Activated naive CD8-positive, alpha-beta T cell treated with anti-CD3 and anti-CD28 coated beads, Interleukin-2, amount 50 U/mL, for 16 hours (primary cell): ENCODE data around the gene TPCN2.
A peak's percentile ranks its signal among the peaks of the same experiment; 100 is the strongest.

ENCODE experiments used
- DNase-seq: peaks from one replicate; pipeline ENCODE4 v3.0.0-alpha.2; 2020; ENCODE audit warnings: low read depth, low spot score

Gene TPCN2

GRCh38 chr11:69165775-69166174, 117.0 kb downstream of the TPCN2 start:
- DNase-seq, result no peak

GRCh38 chr11:69166218-69167115, 117.7 kb downstream of the TPCN2 start:
- DNase-seq, result peak; percentile 11

- DNase-seq, result no peak
Observed at GRCh38 chr11:69167130-69167915, 118.6 kb downstream of the TPCN2 start.

- no peak for DNase-seq
Observed at GRCh38 chr11:69167916-69168691, 119.4 kb downstream of the TPCN2 start.

- DNase-seq, result no peak
Observed at GRCh38 chr11:69169479-69169878, 120.7 kb downstream of the TPCN2 start.

DNA sequence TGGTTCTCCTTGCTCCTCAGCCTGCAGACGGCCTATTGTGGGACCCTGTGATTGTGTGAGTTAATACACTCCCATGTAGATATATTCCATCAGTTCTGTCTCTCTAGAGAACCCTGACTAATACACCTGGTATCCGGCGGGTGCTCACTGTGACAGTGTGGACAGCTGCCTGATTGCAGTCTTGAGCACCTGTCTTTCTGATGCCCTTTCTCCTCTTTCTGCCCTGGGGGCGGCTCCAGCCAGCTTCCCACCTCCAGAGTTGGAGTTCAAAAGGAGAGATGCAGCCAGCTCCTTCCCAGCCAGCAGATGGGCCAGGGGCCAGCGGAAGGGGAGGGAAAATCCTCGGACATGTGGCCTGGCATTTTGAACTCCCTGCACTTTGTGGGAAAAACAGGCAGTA, 122.0 kb downstream of the TPCN2 start:
- DNase-seq, result no peak

DNA sequence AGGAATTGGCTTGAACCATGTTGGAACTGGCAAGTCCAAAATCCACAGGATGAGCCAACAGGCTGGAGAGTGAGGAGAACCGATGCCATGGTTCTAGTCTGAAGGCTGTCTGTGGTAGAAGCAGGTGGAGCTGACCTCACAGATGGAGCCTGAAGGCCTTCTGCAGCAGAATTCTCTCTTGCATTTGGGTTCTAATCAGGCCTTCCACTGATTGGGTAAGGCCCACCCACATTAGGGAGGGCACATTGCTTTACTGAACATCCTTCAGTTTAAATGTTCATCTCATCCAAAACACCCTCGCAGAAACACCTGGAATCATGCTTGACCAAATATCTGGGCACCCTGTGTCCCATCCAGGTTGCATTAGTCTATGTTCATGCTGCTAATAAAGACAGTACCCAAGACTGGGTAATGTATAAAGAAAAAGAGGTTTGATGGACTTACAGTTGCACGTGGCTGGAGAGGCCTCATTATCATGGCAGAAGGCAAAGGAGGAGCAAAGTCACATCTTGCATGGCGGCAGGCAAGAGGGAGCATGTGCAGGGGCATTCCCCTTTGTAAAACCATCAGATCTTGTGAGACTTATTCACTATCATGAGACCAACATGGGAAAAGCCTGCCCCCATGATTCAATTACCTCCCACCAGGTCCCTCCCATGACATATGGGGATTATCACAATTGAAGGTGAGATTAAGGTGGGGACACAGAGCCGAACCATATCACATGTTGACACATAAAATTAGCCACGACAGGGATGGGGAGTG, 122.9 kb downstream of the TPCN2 start:
- no peak for DNase-seq

DNA sequence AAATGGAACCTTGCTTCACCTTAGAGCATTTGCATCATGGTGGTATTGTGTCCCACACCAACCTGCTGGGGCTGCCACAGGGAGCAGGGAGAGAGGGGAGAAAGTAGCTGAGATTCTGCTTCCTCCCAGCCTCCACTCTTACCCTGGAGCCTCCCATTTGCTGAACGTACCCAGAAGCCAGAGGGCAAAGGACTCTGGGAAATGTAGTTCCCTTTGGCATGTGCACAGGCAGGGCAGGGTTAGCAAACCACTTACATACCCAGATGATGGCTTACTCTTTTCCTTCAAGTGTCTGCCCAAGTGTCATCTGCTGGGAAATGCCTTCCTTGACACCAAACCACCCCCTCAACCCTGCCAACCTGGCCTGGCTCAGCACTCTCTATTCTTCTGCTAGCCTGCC, 123.9 kb downstream of the TPCN2 start:
- no peak for DNase-seq

DNA sequence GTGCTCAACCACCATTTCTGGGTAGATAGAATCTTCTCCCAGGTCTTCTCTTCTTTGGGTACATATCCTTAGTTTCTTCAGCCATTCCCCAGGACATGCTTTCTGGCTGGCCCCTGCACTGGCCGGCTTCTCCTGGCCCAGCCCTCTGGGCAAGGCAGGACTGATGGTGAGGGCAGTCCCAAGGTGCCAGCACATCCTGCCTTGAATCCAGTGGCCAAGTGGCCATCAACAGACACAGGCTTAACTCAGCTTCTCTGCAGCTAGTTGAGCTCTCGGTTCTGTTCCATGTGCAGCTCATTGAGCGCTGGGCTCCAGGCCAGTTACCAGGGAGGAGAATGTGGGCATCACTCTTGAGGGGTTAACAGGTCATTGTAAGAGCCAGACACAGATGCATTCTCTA, 124.6 kb downstream of the TPCN2 start:
- DNase-seq, result no peak

GRCh38 chr11:69173925-69174581, 125.3 kb downstream of the TPCN2 start:
- DNase-seq, result no peak

GRCh38 chr11:69174841-69175240, 126.1 kb downstream of the TPCN2 start:
- no peak for DNase-seq

- no peak for DNase-seq
Observed at GRCh38 chr11:69178819-69179482, 130.2 kb downstream of the TPCN2 start.

DNA sequence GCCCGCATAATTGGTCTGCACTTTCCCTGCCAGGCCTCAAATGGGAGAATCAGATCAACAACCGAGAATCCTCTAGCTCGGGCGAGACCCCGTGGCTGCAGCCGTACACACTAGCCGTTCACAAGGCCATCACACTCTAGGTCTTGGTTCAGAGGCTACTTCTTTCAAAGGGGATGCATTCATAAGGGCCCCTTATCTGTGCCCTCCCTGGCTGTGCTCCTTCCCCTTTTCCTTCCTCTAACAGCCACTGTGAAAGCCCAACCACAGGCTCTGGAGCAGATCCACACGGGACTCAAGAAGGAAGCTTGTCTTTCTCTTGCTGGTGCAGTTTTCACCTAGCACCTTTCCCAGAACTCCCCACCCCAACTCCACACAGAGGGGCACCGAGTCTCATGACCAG, 131.5 kb downstream of the TPCN2 start:
- no peak for DNase-seq

DNA sequence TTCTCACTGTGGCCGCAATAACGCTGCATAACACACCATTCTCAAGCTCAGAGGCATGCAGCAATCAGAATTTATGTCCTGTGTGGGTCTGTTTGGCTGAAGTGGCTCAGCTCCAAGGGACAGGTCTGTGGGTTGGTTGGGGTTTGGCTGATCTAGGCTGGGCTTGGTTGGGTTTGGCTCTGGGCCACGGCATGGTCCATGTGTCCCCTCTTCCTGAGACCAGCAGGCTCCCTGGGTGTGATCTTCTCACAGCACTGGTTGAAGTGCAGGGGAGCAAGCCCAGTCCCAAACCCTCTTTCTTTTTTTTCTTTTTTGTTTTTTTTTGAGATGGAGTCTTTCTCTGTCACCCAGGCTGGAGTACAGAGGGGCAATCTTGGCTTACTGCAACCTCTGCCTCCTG, 132.0 kb downstream of the TPCN2 start:
- no peak for DNase-seq

GRCh38 chr11:69183613-69184012, 134.9 kb downstream of the TPCN2 start:
- DNase-seq, result no peak
